ENCODE data around the gene PSAPL1. TPM values are rescaled to one million over a fixed set of nuclear protein-coding genes. Genes with fewer than 3 reads are reported as not detected.

Gene PSAPL1
- total RNA-seq, 1 donor from 2014 or later = not detected

- DNase-seq (ENCODE audit: low spot score) = no peak
Observed at GRCh38 chr4:7430965-7431695, 3.6 kb downstream of the PSAPL1 start.

- DNase-seq (ENCODE audit: low spot score) = no peak
Observed at GRCh38 chr4:7430368-7430964, 4.3 kb downstream of the PSAPL1 start.

GRCh38 chr4:7429601-7430078, 5.1 kb downstream of the PSAPL1 start:
- peak; percentile 28 for DNase-seq (ENCODE audit: low spot score)

DNA sequence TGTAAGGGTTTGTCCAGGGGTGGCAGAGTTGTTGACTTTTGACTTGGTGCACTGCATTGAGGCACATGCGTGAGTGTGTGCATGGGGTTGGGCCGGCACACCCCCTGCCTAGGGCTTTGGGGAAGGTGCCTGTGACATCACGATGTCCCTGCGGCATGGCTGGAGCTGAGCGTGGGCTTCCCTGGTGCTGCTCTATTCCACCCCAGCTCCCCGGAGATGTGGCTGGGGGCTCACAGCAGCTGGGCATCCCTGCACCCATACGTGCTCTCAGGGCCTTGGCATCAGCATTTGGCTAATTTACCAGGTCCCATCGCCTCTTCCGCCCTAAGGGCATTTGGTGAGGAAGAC, 5.7 kb downstream of the PSAPL1 start:
- DNase-seq (ENCODE audit: low spot score) = no peak

GRCh38 chr4:7428261-7429068, 6.3 kb downstream of the PSAPL1 start:
- DNase-seq (ENCODE audit: low spot score) = peak; percentile 32

- DNase-seq (ENCODE audit: low spot score) = no peak
Observed at GRCh38 chr4:7427831-7428260, 6.9 kb downstream of the PSAPL1 start.

- DNase-seq (ENCODE audit: low spot score) = no peak
Observed at GRCh38 chr4:7427361-7427760, 7.4 kb downstream of the PSAPL1 start.

- DNase-seq (ENCODE audit: low spot score) = peak; percentile 41
Observed at GRCh38 chr4:7426525-7427171, 8.1 kb downstream of the PSAPL1 start.

GRCh38 chr4:7425591-7426468, 8.9 kb downstream of the PSAPL1 start:
- peak; percentile 36 for DNase-seq (ENCODE audit: low spot score)

GRCh38 chr4:7425124-7425523, 9.6 kb downstream of the PSAPL1 start:
- no peak for DNase-seq (ENCODE audit: low spot score)

DNA sequence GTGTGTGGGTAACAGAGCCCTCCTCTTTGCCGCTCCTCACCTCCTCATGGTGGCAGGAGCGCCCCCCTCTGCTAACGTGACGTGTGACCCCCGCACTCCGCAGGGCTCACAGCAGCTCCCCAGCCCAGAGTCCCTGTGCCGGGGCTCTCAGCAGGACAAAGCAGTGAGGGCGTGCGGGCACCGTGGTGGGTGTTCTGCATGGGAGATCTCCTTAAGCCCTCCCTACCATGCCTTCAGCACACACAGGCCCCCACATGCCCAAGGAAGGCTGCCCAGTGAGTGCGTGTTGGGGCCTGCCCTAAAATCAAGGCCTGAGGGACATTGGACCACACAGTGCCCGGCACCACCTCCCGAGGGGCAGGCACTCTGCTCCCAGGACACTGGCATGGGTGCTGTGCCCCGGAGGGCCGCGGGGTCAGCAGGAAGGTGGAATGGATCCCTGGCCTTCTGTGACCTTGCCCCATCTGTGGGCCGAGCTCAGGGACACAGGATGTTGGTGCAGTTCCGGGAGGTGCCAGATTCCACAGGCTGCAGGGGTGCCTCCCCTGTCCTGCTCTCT, 10.1 kb downstream of the PSAPL1 start:
- peak; percentile 43 for DNase-seq (ENCODE audit: low spot score)

DNA sequence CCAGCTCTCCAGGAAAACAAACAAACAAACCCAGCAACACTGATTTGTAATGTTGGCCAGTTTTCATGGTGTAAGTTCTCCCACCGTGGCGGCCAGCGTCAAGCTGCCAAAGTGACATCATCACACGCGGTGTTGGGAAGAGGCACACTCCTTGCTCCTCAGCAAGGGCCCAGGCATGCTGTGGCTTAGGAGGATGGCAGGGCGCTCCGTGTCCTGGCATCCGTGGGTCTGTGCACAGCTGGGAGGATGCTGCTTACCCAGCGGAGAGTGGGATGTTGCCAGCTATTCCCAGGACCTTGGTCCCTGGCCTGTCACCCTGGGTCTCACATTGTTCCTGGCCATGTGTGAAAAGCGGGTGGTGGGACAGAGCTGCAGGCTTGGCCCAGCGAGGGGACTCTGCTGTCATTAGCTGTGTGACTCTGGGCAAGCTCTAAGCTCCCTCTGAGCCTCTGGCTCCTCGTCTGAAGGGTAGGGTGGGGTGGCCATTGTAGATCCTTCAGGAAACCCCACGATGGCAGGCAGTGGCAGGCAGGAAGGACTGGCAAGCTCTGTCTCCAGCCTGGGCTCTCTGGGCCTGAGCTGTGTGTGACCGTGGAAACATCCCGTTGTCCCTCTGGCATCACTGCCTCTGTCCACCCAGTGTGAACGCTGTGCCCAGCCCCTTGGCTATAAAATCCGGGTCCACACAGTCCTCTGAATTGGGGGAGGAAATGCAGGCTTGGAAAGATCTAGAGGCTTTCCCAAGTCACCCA, 10.8 kb downstream of the PSAPL1 start:
- DNase-seq (ENCODE audit: low spot score) = peak; percentile 29

GRCh38 chr4:7423391-7423790, 11.3 kb downstream of the PSAPL1 start:
- DNase-seq (ENCODE audit: low spot score) = no peak

DNA sequence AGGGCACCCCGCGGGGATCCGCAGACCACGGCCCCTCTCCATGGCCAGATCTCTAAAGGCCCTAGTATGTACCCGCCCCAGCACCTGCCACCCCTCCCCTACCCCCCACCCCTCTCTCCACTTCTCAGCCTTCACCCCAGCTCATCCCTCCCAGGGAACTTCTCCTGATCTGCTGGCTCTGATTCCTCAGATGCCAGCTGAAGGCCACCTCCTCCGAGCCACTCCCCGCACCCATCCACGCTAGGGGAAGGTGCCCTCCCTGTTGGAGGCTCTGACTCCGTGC, 11.9 kb downstream of the PSAPL1 start:
- DNase-seq (ENCODE audit: low spot score) = no peak

DNA sequence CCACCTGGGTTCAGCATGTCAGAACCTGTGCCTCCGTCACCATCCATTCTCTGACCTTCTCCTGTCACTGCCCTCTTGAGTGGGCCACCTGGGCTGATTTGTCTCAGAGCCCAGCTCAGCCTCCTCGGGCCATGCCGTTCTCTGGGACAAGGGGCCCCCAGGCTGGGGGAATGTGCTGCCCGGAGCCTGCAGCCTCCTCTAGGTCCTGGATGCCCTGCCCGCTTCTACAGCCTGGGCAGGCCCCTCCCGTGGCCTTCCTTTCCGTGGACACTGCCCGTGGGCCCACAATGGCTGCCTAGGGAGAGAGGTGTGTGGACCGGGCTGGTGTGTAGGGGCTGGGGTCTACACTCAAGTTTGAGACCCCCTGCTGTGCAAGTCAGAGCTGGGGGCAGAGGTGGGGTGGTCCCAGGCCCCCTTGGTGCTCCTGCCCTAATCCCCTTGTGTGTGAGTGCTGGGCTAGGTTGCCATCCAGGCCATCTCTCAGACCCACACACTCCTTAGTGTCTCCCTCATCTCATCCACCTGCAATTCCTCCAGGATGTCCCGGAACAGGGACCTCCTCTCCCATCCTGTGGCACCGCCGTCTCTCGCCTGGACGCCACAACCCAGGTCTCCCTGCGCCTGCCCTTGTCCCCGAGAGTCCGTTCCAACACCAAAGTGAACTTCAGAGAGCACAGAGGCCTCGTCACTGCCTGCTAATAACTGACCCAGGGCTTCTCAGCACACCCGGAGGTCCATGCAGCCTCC, 12.4 kb downstream of the PSAPL1 start:
- no peak for DNase-seq (ENCODE audit: low spot score)

DNA sequence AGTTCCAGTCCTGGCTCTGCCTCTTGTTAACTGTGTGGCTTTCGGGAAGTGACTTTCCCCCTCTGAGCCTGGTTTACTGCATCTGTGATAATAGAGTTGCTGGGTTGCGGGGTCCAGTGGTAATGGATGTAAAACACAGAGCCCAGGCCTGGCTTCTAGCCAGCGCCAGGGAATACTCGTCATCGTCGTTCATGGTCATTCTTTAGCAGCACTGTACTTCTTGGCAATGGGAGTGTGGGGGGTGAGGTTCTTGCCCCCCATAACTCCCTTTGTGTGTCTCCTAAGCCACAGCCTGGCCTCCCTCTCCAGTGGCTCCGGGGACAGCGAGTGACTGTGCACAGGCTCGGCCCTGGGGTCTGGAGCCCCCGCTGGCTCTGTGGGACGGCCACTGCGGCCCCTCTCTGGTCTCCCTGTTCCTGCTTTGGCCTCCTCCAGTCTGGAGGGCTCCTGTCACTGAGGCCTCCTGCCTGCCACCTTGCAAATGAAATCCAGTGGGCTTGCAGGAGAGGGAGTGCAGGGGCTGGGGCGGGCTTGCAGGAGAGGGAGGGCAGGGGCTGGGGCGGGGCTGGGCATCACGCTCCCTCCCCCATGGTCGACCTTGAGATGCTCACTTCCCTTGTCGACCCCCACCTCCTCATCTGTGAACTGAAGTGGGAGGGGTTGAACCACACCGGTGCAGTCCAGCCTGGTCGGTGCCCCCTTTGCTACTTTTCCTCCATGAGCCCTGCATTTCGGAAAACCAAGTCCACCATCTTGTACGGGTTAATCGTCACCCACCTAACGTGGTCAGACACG, 13.2 kb downstream of the PSAPL1 start:
- no peak for DNase-seq (ENCODE audit: low spot score)

GRCh38 chr4:7420661-7421040, 14.1 kb downstream of the PSAPL1 start:
- no peak for DNase-seq (ENCODE audit: low spot score)

- no peak for DNase-seq (ENCODE audit: low spot score)
Observed at GRCh38 chr4:7419961-7420660, 14.6 kb downstream of the PSAPL1 start.

Measured in ureter (tissue), 1 donor.